Skeletal muscle tissue (tissue), 4 donors: ENCODE results near the gene RPH3AL. TPM values are rescaled to one million over a fixed set of nuclear protein-coding genes. Genes with fewer than 3 reads are reported as not detected.
"Not testable (repeated sequence)": the region's sequence is repeated elsewhere in the genome, so short reads cannot be mapped to it uniquely, and the experiment has no call there.

Source experiments
- H3K27ac ChIP-seq: one replicate; pipeline ENCODE4 v1.7.0; 2013; ENCODE audit warnings: mild to moderate bottlenecking, low read depth, low read length, inconsistent platforms
- H3K27me3 ChIP-seq, 3 donors: one replicate each; pipeline ENCODE4 v1.7.0; 2013; ENCODE audit warnings: low read length in 3 of 3; ENCODE audit not compliant: control insufficient read depth in 3 of 3, insufficient read depth in 3 of 3
- H3K36me3 ChIP-seq, 3 donors: one replicate each; pipeline ENCODE4 v1.7.0; 2013; ENCODE audit warnings: low read length in 3 of 3; ENCODE audit not compliant: control insufficient read depth in 3 of 3, insufficient read depth in 3 of 3
- H3K4me1 ChIP-seq, 3 donors: one replicate each; pipeline ENCODE4 v1.7.0; 2013; ENCODE audit warnings: low read length in 3 of 3, mild to moderate bottlenecking in 3 of 3; ENCODE audit not compliant: control insufficient read depth in 3 of 3, insufficient read depth in 3 of 3
- H3K4me3 ChIP-seq, 3 donors: one replicate each; pipeline ENCODE4 v1.7.0; 2013; ENCODE audit warnings: low read length in 3 of 3
- H3K9ac ChIP-seq, 3 donors: one replicate each; pipeline ENCODE4 v1.7.0; 2013; ENCODE audit warnings: low read length in 3 of 3, mild to moderate bottlenecking in 3 of 3, moderate library complexity in 2 of 3, low read depth in 1 of 3
- H3K9me3 ChIP-seq, 3 donors: one replicate each; pipeline ENCODE4 v1.7.0; 2013; ENCODE audit warnings: low read length in 3 of 3; ENCODE audit not compliant: control insufficient read depth in 3 of 3
- total RNA-seq: library from RNA; depleted of rRNA; stranded (reverse); fragments of >200 nt; gene quantifications from one replicate; pipeline ENCODE4 v1.2.3, GENCODE V29; 2014
- donor health status: Osteomylitis.

The RPH3AL gene
- total RNA-seq, 1 donor from 2014 or later = 1.6 TPM

DNA sequence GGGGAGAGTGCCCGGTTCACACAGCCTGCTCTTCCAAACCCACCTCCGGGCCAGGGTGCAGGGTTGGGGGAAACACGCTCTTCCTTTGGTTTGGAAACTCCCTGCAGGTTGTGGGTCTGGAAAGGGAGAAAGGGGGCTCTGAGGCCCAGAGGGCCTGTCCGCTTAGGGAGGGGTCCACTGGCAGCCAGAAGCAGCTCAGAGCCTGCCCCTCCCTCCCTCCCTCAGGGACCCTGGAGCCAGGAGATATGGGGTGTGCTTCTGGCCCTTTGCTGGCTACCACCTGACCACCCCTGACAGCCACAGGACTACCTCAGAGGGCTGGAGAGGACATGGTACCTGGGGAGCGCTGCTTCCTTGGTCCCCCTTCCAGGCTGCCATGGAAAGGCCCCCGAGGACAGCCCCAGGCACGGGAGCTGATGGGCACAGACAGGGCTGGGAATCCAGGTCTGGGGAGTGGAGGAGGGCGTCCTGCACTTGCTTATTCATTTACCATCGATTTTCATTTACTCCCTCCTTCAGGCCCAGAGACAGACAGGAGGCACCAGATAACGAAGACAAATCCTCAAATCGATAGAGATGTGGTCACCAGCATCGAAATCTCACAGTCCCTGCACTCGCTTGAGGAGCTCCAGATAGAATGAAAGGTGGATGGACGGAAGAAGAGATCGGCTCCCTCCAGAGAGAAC, 122.8 kb downstream of the RPH3AL start:
- no peaks in the 10 kb centered on the region for H3K27me3 ChIP-seq
- peak overlapping the region; percentile 16 for H3K27ac ChIP-seq
- peak overlapping the region in 1 of 3 donors; percentile 16 for H3K9ac ChIP-seq
- H3K9me3 ChIP-seq = no peaks in the 10 kb centered on the region
- peaks cover 0 to 1% (median 0%) of the 10 kb centered on the region in 3 donors for H3K36me3 ChIP-seq
- H3K4me3 ChIP-seq = no peak overlapping the region
- H3K4me1 ChIP-seq = peaks cover 3 to 8% (median 3%) of the 10 kb centered on the region in 3 donors

DNA sequence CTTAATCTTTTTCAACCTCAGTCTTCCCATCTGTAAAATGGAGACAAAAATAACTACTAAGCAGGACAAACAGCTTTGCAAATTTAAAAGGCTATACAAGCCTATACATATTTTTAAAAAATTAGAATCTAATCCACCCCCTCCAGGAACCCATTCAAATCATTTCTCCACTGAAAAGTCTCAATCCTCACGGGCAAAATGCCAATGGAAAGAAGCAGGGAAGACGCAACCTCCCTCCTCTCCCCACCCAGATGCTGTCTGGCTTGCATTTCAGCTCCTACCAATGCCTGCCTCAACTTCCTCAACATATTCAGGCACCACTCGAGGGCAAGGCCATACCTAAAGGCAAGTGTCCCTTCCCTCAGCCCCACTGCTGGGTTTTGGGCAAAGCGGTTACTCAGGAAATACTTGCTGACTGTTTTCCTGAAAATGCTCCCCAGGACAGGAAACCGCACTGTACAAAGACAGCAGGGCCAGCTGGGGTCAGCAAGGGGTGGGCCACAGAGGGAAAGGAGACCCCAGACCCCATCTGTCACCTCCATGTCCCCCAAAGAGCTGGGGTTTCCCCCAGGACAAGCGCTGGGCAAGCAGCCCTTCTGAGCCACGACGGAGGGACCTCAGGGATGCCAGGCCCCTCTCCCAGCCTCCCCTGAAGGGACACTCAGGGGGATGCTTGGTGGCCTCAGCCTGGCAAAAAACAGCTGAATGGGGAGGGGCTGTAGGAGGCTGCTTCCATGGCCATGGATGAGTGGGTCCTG, 123.5 kb downstream of the RPH3AL start:
- H3K4me3 ChIP-seq = no peak overlapping the region
- peaks cover 3 to 8% (median 3%) of the 10 kb centered on the region in 3 donors for H3K4me1 ChIP-seq
- peak overlapping the region in 1 of 3 donors; percentile 16 for H3K9ac ChIP-seq
- no peaks in the 10 kb centered on the region for H3K9me3 ChIP-seq
- peaks cover 0 to 1% (median 0%) of the 10 kb centered on the region in 3 donors for H3K36me3 ChIP-seq
- H3K27ac ChIP-seq = peak overlapping the region; percentile 16
- H3K27me3 ChIP-seq = no peaks in the 10 kb centered on the region

DNA sequence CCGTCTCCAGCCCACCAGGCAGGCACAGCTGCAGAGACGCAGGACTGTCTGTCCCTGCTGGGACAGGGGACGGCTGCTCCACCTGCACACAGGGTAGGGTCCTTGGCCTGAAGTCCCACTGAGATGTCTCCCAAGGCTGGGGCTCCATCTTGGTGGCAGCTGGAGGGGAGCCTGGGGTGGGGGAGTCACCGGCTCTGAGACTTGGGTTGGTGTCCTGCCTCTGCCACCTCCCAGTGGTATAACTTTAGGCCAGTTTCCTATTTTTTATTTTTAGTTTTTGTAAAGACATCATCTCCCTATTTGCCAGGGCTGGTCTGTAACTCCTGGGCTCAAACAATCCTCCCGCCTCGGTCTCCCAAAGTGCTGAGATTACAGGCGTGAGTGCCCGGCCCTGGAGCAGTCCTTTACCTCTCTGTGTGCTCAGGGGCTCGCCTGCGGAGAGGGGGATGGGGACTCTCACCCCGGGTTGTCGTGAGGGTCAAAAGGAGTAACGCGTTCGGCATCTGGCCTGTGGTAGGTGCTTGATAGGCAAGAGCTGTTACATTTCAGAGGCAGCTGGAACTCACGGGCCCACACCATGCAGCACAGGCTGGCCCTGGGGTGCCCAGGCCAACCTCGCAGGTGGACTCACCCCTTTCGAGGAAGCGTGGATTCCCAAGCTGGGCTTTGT, 124.5 kb downstream of the RPH3AL start:
- no peak overlapping the region for H3K9ac ChIP-seq
- H3K27me3 ChIP-seq = no peaks in the 10 kb centered on the region
- H3K4me1 ChIP-seq = peaks cover 0 to 5% (median 3%) of the 10 kb centered on the region in 3 donors
- H3K36me3 ChIP-seq = peaks cover 0 to 1% (median 0%) of the 10 kb centered on the region in 3 donors
- no peaks in the 10 kb centered on the region for H3K9me3 ChIP-seq
- no peak overlapping the region for H3K27ac ChIP-seq
- no peak overlapping the region for H3K4me3 ChIP-seq

GRCh38 chr17:227078-227945, 125.3 kb downstream of the RPH3AL start:
- Histone ChIP-seq H3K36me3 (peaks cover 0 to 1% (median 0%) of the 10 kb centered on the region in 3 donors), H3K4me1 (peaks cover 0 to 5% (median 3%) of the 10 kb centered on the region in 3 donors), H3K9me3 (no peaks in the 10 kb centered on the region), H3K9ac (no peak overlapping the region), H3K27ac (no peak overlapping the region), H3K4me3 (no peak overlapping the region), H3K27me3 (no peaks in the 10 kb centered on the region)

DNA sequence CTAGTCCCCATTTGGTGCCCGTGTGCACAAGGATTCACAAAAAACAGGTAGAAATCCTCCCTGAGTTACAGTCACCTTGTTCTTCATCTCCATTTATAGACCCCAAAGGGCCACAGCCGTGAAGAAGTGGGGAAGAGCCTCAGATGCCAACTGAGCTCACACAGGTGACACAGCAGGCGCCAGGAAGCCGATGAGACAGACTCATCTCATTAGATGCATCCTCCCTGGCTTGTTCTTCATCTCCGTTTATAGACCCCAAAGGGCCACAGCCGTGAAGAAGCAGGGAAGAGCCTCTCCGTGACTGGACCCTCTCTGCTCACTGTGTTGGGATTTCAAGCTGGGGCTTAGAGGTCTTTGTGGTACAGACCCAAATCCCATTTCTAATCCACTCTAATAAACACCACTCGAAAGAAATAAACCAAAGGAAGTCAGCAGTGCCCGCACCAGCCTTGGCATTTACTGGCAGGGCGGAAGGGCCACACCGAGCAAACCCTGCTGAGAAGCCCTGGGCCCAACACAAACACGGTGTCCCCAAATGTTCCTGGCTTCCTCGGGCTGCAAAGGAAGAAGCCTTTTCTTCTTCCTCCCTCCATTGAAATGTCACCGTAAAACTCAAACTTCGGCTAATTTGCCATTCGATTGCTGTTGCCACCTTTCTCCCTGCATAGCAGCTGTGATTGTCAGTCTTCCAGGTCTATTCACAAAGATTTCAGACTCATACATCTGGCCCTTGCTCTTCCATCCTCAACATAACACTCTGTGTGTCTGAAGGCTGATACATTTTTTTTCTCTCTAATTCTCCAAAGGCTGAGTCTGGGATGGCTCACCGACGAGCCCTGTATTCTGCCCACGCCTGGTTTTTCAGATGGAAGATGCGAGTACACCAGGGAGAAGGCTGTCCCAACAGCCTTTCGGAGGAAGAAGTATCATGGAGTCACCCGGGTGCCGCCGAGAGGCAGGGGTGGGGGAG, 126.2 kb downstream of the RPH3AL start:
- Histone ChIP-seq H3K27me3 (no peaks in the 10 kb centered on the region), H3K9ac (no peak overlapping the region), H3K4me1 (peaks cover 0 to 5% (median 3%) of the 10 kb centered on the region in 3 donors), H3K27ac (no peak overlapping the region), H3K9me3 (no peaks in the 10 kb centered on the region), H3K36me3 (peaks cover 0 to 1% (median 0%) of the 10 kb centered on the region in 3 donors), H3K4me3 (no peak overlapping the region)

DNA sequence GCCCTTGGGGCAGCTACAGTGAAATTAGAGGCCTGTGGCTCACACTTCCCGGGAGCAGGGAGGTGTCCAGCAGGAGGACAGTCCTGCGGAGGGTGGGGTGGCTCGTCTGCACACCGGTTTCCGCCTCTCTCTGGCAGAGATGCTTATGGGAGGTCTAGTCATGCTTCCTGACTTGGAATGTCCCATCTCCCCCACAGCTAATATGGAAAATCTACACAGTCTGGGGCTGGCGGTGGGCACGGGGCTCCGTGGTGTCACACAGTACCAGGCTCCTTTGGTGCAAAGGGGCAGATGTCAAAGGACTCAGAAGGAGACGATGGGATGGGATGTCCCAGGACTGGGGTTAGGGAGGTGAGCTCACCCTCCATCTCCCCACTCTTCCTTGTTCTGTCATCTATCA, 127.1 kb downstream of the RPH3AL start:
- H3K4me3 ChIP-seq = no peak overlapping the region
- peaks cover 0 to 1% (median 0%) of the 10 kb centered on the region in 3 donors for H3K36me3 ChIP-seq
- H3K9me3 ChIP-seq = no peaks in the 10 kb centered on the region
- H3K27ac ChIP-seq = no peak overlapping the region
- H3K9ac ChIP-seq = no peak overlapping the region
- no peaks in the 10 kb centered on the region for H3K27me3 ChIP-seq
- peaks cover 0 to 5% (median 3%) of the 10 kb centered on the region in 3 donors for H3K4me1 ChIP-seq

- H3K4me3 ChIP-seq, H3K36me3 ChIP-seq, H3K9me3 ChIP-seq, H3K4me1 ChIP-seq, H3K27ac ChIP-seq, H3K27me3 ChIP-seq, H3K9ac ChIP-seq: not testable (repeated sequence)
Observed at GRCh38 chr17:224576-224975, 128.0 kb downstream of the RPH3AL start.

DNA sequence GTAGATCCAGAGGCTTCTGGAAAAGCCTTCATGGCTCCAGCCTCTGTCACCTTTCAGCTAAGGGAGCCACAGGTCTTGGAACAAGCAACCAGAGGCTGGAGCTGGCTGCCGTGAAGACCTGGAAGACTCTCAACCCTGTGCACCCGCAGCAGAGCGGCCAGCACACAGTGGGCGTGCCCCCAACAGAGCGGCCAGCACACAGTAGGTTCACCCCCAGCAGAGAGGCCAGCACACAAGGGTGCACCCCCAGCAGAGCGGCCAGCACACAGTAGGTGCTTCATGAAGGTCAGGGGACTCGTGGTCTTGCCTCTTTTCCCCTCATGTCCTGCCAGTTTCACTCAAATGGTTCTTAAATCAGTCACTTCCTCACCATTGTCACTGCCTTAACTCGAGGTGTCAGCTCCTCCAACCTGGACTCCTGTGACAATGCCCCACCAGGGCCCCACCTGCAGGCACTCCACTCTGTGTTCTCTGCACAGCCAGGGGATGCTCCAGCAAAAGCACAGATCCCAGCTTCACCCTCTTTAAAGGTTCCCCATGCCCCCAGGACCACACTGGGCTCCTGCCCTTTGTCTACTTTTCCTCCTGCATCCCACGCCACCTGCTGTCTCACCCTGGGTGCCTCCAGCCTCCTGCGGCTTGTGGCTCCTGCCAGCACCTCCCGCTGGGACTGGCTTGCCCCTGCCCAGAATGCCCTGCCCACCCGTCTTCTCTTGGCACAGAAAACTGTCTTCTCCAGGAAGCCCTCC, 128.7 kb downstream of the RPH3AL start:
- H3K9me3 ChIP-seq = no peaks in the 10 kb centered on the region
- no peak overlapping the region for H3K4me3 ChIP-seq
- H3K36me3 ChIP-seq = peaks cover 0 to 1% (median 0%) of the 10 kb centered on the region in 3 donors
- no peak overlapping the region for H3K27ac ChIP-seq
- no peak overlapping the region for H3K9ac ChIP-seq
- no peaks in the 10 kb centered on the region for H3K27me3 ChIP-seq
- peaks cover 0 to 3% (median 0%) of the 10 kb centered on the region in 3 donors for H3K4me1 ChIP-seq
